Breast epithelium (tissue), 3 donors: ENCODE data around the gene PAQR6.

Source experiments
- POLR2A ChIP-seq: fragments of 450-650 bp; IDR thresholded peaks from one replicate; pipeline ENCODE4 v1.6.1; 2016; ENCODE audit warnings: antibody characterized with exemption, mild to moderate bottlenecking, moderate library complexity
- POLR2AphosphoS5 ChIP-seq, 3 donors: sonication (generic); formaldehyde crosslinking; IDR thresholded peaks; one replicate each; pipeline ENCODE4 v1.6.1; 2017; ENCODE audit warnings: antibody characterized with exemption in 3 of 3
- TF ChIP-seq, protein P1 (sequence below), 3 donors: fragments of 450-650 bp; IDR thresholded peaks; one replicate each; pipeline ENCODE4 v1.5.1; 2016 to 2017; ENCODE audit warnings: antibody characterized with exemption in 3 of 3, mild to moderate bottlenecking in 3 of 3, moderate library complexity in 3 of 3

DNA sequence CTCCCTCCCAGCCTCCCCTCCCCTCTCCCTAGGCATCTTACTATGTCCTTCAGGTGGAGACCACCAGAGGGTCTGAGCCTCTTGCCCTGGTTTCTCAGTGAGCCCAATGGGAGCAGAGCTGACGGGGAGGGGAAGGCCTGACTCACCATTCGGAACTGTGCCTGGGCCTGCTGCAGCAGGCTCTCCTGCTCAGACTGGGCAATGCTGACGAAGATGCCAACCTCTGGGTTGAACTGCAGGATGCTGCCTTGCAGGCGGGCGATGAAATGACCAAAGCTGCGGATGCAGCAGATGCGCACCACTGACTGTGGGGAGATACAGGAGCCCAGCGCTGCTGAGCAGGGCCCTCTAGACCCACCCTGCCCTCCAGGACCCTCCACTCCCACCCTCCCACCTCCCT, 11.0 kb upstream of the PAQR6 start:
- TF ChIP-seq, protein P1, sequence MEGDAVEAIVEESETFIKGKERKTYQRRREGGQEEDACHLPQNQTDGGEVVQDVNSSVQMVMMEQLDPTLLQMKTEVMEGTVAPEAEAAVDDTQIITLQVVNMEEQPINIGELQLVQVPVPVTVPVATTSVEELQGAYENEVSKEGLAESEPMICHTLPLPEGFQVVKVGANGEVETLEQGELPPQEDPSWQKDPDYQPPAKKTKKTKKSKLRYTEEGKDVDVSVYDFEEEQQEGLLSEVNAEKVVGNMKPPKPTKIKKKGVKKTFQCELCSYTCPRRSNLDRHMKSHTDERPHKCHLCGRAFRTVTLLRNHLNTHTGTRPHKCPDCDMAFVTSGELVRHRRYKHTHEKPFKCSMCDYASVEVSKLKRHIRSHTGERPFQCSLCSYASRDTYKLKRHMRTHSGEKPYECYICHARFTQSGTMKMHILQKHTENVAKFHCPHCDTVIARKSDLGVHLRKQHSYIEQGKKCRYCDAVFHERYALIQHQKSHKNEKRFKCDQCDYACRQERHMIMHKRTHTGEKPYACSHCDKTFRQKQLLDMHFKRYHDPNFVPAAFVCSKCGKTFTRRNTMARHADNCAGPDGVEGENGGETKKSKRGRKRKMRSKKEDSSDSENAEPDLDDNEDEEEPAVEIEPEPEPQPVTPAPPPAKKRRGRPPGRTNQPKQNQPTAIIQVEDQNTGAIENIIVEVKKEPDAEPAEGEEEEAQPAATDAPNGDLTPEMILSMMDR (IDR thresholded peaks at IDR 0.05), result no peak
- no peak for TF ChIP-seq POLR2A
- TF ChIP-seq POLR2AphosphoS5 (IDR thresholded peaks at IDR 0.05), result no peak
